ENCODE results near the gene GPC6. TPM values are rescaled to one million over a fixed set of nuclear protein-coding genes. Genes with fewer than 3 reads are reported as not detected.

The GPC6 gene
- total RNA-seq, 1 experiment from 2014 or later = not detected

- no peaks in the 10 kb centered on the region for H3K36me3 Mint-ChIP-seq (ENCODE audit: insufficient read depth, unreplicated experiment)
- no peak overlapping the region for H3K4me3 Mint-ChIP-seq (ENCODE audit: low read depth, unreplicated experiment)
- no peak for DNase-seq
- H3K9me3 Mint-ChIP-seq (ENCODE audit: low read depth, unreplicated experiment) = peaks cover 2% of the 10 kb centered on the region
- H3K27ac Mint-ChIP-seq (ENCODE audit: unreplicated experiment) = no peak overlapping the region
- no peaks in the 10 kb centered on the region for H3K4me1 Mint-ChIP-seq (ENCODE audit: low read depth, unreplicated experiment)
- CTCF ChIA-PET = no interaction called here
- TF ChIP-seq CTCF (IDR thresholded peaks at IDR 0.05; ENCODE audit: unreplicated experiment) = no peak
- intact Hi-C loops (cut with micrococcal nuclease; ENCODE audit: unreplicated experiment) = no loop called here
- H3K27me3 Mint-ChIP-seq (ENCODE audit: unreplicated experiment) = no peaks in the 10 kb centered on the region
- BruUV-seq (replicated peaks) = no TSS peak
Observed at GRCh38 chr13:93430381-93430780, 203.8 kb downstream of the GPC6 start.

- Mint-ChIP-seq H3K27ac (ENCODE audit: unreplicated experiment) (no peak overlapping the region), H3K4me3 (ENCODE audit: low read depth, unreplicated experiment) (no peak overlapping the region), H3K9me3 (ENCODE audit: low read depth, unreplicated experiment) (no peaks in the 10 kb centered on the region), H3K4me1 (ENCODE audit: low read depth, unreplicated experiment) (no peaks in the 10 kb centered on the region), H3K36me3 (ENCODE audit: insufficient read depth, unreplicated experiment) (no peaks in the 10 kb centered on the region), H3K27me3 (ENCODE audit: unreplicated experiment) (no peaks in the 10 kb centered on the region)
- DNase-seq = no peak
- CTCF ChIA-PET = no interaction called here
- intact Hi-C loops (cut with micrococcal nuclease; ENCODE audit: unreplicated experiment) = no loop called here
- BruUV-seq (replicated peaks) = no TSS peak
- no peak for TF ChIP-seq CTCF (IDR thresholded peaks at IDR 0.05; ENCODE audit: unreplicated experiment)
Observed at GRCh38 chr13:93435651-93436050, 209.0 kb downstream of the GPC6 start.

GRCh38 chr13:93437081-93437480 is 210.5 kb downstream of the GPC6 start:
- H3K27ac Mint-ChIP-seq (ENCODE audit: unreplicated experiment) = no peak overlapping the region
- no peak for TF ChIP-seq CTCF (IDR thresholded peaks at IDR 0.05; ENCODE audit: unreplicated experiment)

GRCh38 chr13:93446238-93446637 is 219.6 kb downstream of the GPC6 start:
- intact Hi-C loops (cut with micrococcal nuclease; ENCODE audit: unreplicated experiment) = no loop called here
- Mint-ChIP-seq H3K36me3 (ENCODE audit: insufficient read depth, unreplicated experiment) (no peaks in the 10 kb centered on the region), H3K27me3 (ENCODE audit: unreplicated experiment) (no peaks in the 10 kb centered on the region), H3K4me1 (ENCODE audit: low read depth, unreplicated experiment) (no peaks in the 10 kb centered on the region), H3K9me3 (ENCODE audit: low read depth, unreplicated experiment) (no peaks in the 10 kb centered on the region), H3K4me3 (ENCODE audit: low read depth, unreplicated experiment) (no peak overlapping the region), H3K27ac (ENCODE audit: unreplicated experiment) (no peak overlapping the region)
- no peak for DNase-seq
- CTCF ChIA-PET = no interaction called here
- TF ChIP-seq CTCF (IDR thresholded peaks at IDR 0.05; ENCODE audit: unreplicated experiment) = no peak
- no TSS peak for BruUV-seq (replicated peaks)

More at GRCh38 chr13:93437081-93437480, 210.5 kb downstream of the GPC6 start:
- Mint-ChIP-seq H3K4me3 (ENCODE audit: low read depth, unreplicated experiment) (no peak overlapping the region), H3K27me3 (ENCODE audit: unreplicated experiment) (no peaks in the 10 kb centered on the region), H3K9me3 (ENCODE audit: low read depth, unreplicated experiment) (no peaks in the 10 kb centered on the region), H3K4me1 (ENCODE audit: low read depth, unreplicated experiment) (no peaks in the 10 kb centered on the region), H3K36me3 (ENCODE audit: insufficient read depth, unreplicated experiment) (no peaks in the 10 kb centered on the region)
- CTCF ChIA-PET = no interaction called here
- DNase-seq = no peak
- BruUV-seq (replicated peaks) = no TSS peak
- intact Hi-C loops (cut with micrococcal nuclease; ENCODE audit: unreplicated experiment) = no loop called here

Data from Calu3 (cell line).